ENCODE data around the gene MROH2B. TPM values are rescaled to one million over a fixed set of nuclear protein-coding genes. Genes with fewer than 3 reads are reported as not detected.

MROH2B gene
- total RNA-seq, 4 donors from 2014 or later = not detected

- H3K4me3 ChIP-seq = no peak overlapping the region
- no peaks in the 10 kb centered on the region for H3K36me3 ChIP-seq
- no peaks in the 10 kb centered on the region for H3K4me1 ChIP-seq
- H3K27me3 ChIP-seq = no peaks in the 10 kb centered on the region
- no peak overlapping the region for H3K27ac ChIP-seq
- DNase-seq = no peak
- intact Hi-C loops (cut with DNase I; ENCODE audit: low total_unique reads) = no loop called here
- no peak for TF ChIP-seq POLR2A (IDR thresholded peaks at IDR 0.05)
- TF ChIP-seq CTCF (IDR thresholded peaks at IDR 0.05) = no peak
- H3K9me3 ChIP-seq = no peaks in the 10 kb centered on the region
Observed at GRCh38 chr5:40985501-40985900, 85.6 kb downstream of the MROH2B start.

GRCh38 chr5:40984884-40985283, 86.3 kb downstream of the MROH2B start:
- Histone ChIP-seq H3K27ac (no peak overlapping the region), H3K9me3 (no peaks in the 10 kb centered on the region), H3K4me3 (no peak overlapping the region), H3K27me3 (no peaks in the 10 kb centered on the region), H3K36me3 (no peaks in the 10 kb centered on the region), H3K4me1 (no peaks in the 10 kb centered on the region)
- intact Hi-C loops (cut with DNase I; ENCODE audit: low total_unique reads) = no loop called here
- TF ChIP-seq POLR2A (IDR thresholded peaks at IDR 0.05) = no peak
- TF ChIP-seq CTCF (IDR thresholded peaks at IDR 0.05) = no peak
- no peak for DNase-seq

- TF ChIP-seq POLR2A (IDR thresholded peaks at IDR 0.05) (no peak), CTCF (IDR thresholded peaks at IDR 0.05) (no peak)
- Histone ChIP-seq H3K4me1 (no peaks in the 10 kb centered on the region), H3K27me3 (no peaks in the 10 kb centered on the region), H3K36me3 (no peaks in the 10 kb centered on the region), H3K9me3 (no peaks in the 10 kb centered on the region), H3K27ac (no peak overlapping the region), H3K4me3 (no peak overlapping the region)
- DNase-seq = no peak
- intact Hi-C loops (cut with DNase I; ENCODE audit: low total_unique reads) = no loop called here
Observed at GRCh38 chr5:40983781-40984180, 87.4 kb downstream of the MROH2B start.

- no peak for TF ChIP-seq CTCF (IDR thresholded peaks at IDR 0.05)
- no peak for TF ChIP-seq POLR2A (IDR thresholded peaks at IDR 0.05)
- no peaks in the 10 kb centered on the region for H3K36me3 ChIP-seq
- H3K9me3 ChIP-seq = no peaks in the 10 kb centered on the region
- no peaks in the 10 kb centered on the region for H3K27me3 ChIP-seq
- DNase-seq = no peak
- H3K27ac ChIP-seq = no peak overlapping the region
- no peak overlapping the region for H3K4me3 ChIP-seq
- H3K4me1 ChIP-seq = no peaks in the 10 kb centered on the region
- intact Hi-C loops (cut with DNase I; ENCODE audit: low total_unique reads) = no loop called here
Observed at GRCh38 chr5:40981420-40981819, 89.7 kb downstream of the MROH2B start.

- no peaks in the 10 kb centered on the region for H3K4me1 ChIP-seq
- no peak overlapping the region for H3K4me3 ChIP-seq
- no peak for DNase-seq
- H3K9me3 ChIP-seq = no peaks in the 10 kb centered on the region
- no peak overlapping the region for H3K27ac ChIP-seq
- no peaks in the 10 kb centered on the region for H3K36me3 ChIP-seq
- intact Hi-C loops (cut with DNase I; ENCODE audit: low total_unique reads) = no loop called here
- TF ChIP-seq CTCF (IDR thresholded peaks at IDR 0.05) = no peak
- no peaks in the 10 kb centered on the region for H3K27me3 ChIP-seq
Observed at GRCh38 chr5:40976836-40977235, 94.3 kb downstream of the MROH2B start.
